Body of pancreas (tissue), 4 donors: Measurements from ENCODE around the gene DYSF.

ENCODE experiments used
- CTCF ChIP-seq, 7 experiments: fragments of 450-650 bp in 4 of 7; fragments of 200-600 bp in 3 of 7; sonication (generic) in 3 of 7; IDR thresholded peaks; one replicate each; pipeline ENCODE4 v1.5.1; 2016 to 2019; ENCODE audit warnings: antibody characterized with exemption in 7 of 7
- POLR2A ChIP-seq, 3 donors: fragments of 450-650 bp; IDR thresholded peaks; one replicate each; pipeline ENCODE4 v1.6.1; 2016; ENCODE audit warnings: antibody characterized with exemption in 3 of 3, mild to moderate bottlenecking in 2 of 3

- TF ChIP-seq CTCF (IDR thresholded peaks at IDR 0.05) (no peak), POLR2A (IDR thresholded peaks at IDR 0.05) (no peak)
Measured at GRCh38 chr2:71667256-71668182, 214.2 kb downstream of the DYSF start.
